ENCODE results near the gene OR10AG1.

Gene OR10AG1, protein sequence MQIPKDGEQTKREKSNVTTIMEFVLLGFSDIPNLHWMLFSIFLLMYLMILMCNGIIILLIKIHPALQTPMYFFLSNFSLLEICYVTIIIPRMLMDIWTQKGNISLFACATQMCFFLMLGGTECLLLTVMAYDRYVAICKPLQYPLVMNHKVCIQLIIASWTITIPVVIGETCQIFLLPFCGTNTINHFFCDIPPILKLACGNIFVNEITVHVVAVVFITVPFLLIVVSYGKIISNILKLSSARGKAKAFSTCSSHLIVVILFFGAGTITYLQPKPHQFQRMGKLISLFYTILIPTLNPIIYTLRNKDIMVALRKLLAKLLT

DNA sequence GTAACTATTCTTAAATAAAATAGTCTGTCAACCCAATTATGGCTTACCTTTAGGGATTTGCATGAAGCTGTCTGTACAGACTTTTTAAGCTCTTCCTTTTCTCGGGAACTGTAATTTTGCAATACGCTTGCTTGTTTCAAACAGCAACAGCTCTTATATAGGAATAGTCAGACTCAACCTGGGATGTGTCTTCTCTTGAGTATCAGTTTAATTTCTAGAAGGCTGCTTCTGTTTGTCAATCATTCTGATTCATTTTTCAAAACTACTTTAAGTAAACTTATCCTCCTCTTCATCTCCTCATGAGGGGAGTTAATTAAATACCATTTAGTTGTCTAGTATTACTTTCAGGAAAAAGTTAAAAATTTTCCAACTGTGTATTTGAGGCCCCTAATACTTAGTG is at the start of gene OR10AG1:
OR10AG1 (minus strand) TSS at position 101 of the 400 bp plus-strand sequence; CDS start at position 63, 38 bp downstream.
- DNase-seq: no peak

DNA sequence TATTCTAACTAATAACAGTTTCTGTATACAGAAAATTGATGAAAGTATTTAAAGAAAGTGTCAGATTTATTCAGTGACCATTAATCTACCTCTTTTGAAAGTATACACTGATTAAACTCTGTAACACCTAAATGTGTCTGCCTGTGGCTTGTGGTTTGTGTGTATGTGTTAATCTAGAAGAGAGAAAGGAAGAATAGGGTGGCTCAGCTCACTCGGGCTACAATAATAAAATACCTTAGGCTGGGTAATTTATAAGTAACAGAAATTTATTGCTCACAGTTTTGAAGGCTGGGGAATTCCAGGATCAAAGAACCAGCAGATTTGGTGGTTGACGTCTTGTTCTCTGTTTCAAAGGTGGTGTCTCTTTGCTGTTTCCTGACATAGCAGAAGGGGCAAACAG is 44.1 kb upstream of the OR10AG1 start:
- no peak for DNase-seq

- DNase-seq: no peak
Observed at GRCh38 chr11:56010716-56011115, 41.0 kb upstream of the OR10AG1 start.

GRCh38 chr11:55994525-55994924 is 24.8 kb upstream of the OR10AG1 start, which contains the start of gene OR5F1:
TSS of gene OR5F1 (minus strand) at chr11:55994625. CDS start at chr11:55994625, 0 bp downstream.
- DNase-seq: no peak

GRCh38 chr11:55970935-55971334 is 1.2 kb upstream of the OR10AG1 start:
- DNase-seq: no peak

- no peak for DNase-seq
Observed at GRCh38 chr11:55967914-55968313, 1.8 kb downstream of the OR10AG1 start.

GRCh38 chr11:55966391-55966790 is 3.4 kb downstream of the OR10AG1 start:
- no peak for DNase-seq

DNA sequence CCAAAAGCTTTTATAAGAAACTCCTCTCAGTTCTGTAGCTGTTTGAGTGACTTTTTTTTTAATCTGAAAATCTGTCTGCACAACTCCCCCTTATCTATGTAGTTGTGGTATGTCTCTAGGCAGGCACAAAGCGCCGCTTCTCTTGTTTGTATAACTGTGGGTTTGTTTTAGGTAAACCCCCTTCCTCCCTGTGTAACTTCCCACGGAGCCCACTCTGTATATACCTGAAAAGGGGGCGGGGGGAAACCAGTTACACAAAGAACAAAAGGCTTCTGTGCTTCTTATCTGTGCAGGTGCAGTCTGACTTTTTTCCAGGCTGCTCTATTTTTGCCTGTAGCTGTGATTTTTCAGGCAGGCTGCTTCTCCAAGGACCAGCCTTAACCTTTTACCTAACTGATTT is 13.2 kb downstream of the OR10AG1 start:
- no peak for DNase-seq

GRCh38 chr11:55949330-55949729 is 20.4 kb downstream of the OR10AG1 start:
- no peak for DNase-seq

DNA sequence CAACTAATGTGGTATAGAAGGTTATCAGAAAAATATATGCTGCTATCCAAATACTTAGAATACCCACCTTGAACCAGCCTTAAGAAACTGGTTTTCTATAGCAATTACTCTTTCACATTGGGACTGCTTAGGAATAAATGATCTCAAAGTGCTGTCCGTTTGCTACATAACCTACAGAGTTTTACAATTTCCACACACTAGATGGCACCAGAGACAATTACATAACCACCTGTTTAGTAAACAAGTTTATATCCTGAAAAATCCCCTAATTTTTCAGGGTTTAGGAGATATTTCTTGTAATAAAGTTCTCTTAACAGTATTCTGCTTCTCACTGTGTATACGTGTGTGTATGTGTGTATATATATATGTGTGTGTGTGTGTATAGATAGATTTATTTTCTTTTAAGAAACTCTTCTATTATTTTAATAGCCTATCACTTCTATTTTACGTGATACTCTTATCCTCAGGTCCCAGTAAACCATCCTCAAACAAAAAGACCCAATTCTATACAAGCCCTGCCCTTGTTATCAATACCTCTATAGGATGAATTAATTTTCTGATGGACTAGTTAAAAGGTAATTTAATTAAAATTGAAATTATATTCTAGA is 26.9 kb downstream of the OR10AG1 start:
- no peak for DNase-seq

- DNase-seq: no peak
Observed at GRCh38 chr11:55936300-55936699, 33.4 kb downstream of the OR10AG1 start, which contains the start of gene OR5I1. TSS of gene OR5I1 (minus strand) at chr11:55936400. CDS start at chr11:55936400, 0 bp downstream.

DNA sequence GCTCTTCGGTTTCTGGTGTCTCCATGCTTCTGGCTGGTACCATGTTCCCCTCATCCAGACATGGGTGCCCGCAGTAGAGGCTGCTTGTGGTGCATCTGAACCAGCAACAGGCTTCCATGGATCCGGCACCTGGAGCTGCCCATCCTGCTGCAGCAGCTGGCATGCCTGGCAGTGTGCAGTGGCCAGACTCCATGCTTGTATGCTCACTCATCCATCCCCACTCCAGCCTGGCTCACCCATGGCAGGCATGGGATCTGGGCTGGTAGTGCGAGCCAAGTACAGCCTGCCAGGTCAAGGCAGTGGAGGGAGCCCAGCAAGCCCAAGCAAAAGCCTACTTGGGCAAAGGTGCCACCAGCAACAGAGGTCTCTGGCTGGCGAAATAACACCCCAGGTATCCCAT is 49.2 kb downstream of the OR10AG1 start:
- DNase-seq: no peak

All from GOT3 (cell line).